NCI-H226 (cell line): ENCODE measurements around the gene CDAN1.

Experiments used
- DNase-seq: peaks from one replicate; pipeline ENCODE4 v3.0.0-alpha.2; 2015

Gene CDAN1

DNA sequence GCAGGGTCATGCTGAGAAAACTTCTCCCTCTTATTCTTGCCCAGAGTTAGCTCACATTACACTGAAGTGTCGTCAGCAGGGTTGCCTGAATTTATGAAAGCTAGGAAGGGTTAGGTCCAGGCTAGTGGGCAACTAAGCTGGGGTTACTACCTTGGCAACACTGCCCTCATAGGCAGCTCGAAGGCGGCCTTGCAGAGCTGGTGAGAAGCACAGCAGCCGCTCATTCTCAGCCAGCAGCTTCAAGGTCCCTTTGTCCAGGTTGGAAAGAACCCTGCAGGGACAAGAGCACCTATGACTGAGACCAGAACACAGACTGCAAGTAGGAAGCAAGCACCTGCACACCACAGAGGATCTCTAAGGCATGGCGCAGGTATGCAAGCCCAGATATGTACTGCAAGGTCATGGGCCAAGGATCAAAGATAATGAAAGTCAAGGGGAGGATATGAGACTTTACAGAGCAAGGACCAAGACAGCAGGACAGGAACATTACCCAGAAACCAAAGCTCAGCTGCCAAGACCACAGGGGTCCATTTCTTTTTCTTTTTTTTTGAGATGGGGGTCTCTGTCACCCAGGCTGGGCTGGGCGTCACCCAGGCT lies 2.8 kb downstream of the CDAN1 start:
- no peak for DNase-seq

DNA sequence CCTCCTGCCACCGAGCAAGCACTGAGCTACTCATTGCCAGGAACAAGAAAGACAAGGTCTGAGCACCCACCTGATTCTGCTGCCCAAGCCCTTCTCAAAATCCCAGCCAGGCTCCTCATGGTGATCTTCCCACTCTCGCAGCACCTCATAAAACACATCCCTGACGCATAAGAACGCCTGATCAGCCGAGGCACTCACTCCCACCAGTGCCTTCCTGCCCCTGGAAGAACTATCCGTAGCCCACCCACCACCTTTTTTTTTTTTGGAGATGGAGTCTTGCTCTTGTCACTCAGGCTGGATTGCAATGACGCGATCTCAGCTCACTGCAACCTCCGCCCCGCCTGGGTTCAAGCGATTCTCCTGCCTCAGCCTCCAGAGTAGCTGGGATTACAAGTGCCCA lies 3.9 kb downstream of the CDAN1 start:
- DNase-seq = no peak

DNA sequence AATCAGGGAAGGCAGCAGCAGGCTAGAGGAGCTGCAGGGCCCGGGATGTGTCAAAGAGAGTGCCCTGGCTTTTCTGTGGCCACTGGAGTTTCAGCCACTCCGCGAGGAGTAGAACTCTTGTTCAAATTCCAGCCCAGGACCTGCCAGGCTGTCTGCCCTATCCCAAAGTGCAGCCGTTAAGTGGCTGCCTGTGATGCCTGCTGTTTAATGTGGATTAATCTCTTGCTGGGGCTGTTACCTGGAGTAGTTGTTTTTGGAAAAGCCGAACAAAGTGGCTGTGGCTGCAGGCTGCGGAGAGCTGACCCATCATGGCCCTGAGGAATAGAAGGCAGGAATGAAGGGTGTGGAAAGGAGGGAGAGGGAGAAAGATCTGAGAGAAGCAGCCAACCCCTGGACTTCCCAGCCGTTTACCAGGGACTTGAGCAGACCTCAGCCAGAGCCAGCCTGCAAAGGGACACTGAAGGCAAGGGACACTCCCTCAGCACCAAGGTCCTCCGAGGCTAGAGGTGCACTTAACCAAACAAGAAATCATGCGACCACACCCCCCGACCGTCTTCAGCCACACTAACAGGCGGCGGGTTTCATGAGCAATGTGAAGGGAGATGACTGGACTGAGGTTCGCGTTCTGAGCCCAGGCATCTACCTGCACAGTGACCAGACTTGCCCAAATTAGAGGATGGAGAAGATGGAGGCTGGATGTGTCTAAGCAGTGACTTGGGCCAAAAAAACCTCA lies 4.7 kb downstream of the CDAN1 start:
- DNase-seq = no peak

GRCh38 chr15:42731461-42731860 lies 5.5 kb downstream of the CDAN1 start:
- DNase-seq = no peak

DNA sequence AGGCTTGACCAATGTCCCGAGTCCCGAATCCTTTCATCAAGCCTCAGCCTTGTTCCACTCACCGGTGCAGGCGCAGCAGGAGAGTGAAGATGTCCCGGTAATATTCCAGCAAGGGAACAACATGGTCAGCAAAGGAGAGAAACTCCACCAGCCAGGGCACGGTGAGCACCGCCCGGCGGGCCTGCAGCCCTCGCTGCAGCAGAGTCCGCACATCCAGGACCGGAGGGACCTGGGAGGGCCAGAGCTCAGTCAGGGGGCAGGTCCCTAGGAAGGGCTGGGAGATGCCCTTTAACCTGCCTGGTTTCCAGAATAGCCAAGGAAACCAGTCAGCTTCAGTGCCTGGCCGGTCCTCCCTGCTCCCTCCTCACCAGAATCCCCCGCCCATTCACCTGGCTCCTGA lies 6.4 kb downstream of the CDAN1 start:
- DNase-seq = no peak

DNA sequence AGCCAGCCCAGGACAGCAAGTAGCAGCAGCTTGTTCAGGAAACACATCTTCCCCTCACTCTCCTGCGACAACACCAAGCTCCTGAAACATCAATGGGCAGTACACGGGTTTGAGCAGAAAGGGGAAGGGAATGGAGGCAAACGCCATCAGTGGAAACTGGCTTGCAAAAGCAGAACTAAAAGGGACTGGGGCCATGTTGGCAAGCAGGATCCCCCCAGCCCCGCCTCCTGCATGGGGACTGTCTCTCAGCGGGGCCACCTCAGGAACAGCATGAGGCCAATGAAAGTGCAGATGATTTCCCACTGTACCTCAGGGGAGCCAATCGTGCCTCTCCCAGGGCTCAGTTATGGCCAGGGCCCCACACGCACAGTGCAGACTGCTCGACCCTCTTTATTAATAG lies 6.8 kb downstream of the CDAN1 start:
- DNase-seq = no peak

DNA sequence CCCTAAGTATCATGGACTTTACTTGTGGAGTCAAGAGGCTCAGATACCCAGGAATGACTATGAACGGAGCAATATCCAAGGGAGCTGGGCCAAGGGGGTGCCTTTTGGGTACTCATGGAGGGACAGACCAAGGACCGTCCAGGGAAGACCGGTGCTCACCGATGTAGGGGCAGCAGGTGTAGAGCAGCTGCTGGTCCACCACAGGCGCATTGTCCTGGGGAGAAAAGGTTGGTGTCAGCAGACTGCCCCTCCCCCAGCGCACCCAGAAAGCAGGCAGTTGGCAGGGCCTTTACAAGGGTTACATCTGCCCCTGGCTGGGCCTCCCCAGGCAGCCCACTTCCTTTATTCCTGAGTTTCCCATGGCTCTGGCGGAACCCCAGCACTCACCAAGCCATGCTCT lies 7.5 kb downstream of the CDAN1 start:
- no peak for DNase-seq

DNA sequence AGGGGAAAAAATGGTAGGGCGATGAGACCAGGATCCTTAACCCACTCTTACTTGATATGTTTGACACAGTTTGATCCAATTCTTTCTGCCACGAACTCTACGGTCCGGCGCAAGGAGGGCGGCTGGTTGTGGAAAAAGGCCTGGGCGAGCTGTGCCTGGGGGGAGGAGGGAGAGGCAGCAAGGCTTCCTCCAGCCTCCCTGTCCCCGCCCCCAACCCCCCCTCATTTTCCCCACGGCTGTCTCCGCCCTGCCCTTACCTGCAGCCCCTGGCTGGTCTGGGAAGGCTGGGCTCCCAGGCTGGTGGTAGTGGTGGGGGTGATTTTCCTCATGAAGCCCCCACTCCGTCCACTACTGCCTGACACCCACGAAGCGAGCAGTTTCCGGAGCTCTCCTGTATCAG lies 8.0 kb downstream of the CDAN1 start:
- no peak for DNase-seq

DNA sequence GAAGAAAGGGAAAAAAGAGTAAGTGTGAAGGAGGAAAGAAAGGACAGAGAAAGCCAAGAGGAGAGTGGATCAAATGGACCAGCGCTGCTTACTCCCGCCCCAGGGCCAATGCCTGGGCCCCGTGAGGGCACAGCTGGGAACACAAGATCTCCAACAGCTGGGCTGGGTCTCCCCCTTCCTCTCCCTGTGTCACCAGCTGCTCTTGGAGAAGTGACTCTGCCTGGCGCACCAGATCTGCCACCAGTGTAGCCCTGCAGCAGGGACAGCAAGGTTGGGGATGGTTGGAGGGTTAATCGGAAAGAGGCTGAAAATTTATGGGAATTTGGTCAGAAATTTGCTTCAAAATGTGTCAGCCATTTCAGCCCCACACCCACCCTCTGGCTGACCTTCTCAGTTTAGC lies 8.4 kb downstream of the CDAN1 start:
- DNase-seq = no peak

GRCh38 chr15:42727750-42728381 lies 9.1 kb downstream of the CDAN1 start:
- no peak for DNase-seq

DNA sequence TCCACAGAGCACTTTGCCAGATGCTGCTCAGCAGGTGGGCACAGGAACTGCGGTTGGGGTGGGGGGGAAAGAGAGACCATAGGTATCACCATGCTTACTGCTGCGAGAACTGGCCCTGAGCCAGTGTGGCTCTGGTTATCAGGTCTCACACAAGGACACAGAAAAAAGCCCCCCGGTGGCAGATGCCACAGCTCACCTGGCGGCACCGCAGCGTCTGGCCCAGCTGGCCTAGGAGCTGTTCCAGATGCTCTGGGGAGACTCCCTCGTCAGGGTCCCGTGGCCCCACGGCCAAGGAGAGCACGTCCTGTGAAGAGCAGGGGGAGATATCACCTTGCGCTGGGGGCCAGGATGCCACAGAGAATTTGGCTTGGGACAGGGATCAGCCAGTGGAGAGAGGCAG lies 10.8 kb downstream of the CDAN1 start:
- DNase-seq = no peak

DNA sequence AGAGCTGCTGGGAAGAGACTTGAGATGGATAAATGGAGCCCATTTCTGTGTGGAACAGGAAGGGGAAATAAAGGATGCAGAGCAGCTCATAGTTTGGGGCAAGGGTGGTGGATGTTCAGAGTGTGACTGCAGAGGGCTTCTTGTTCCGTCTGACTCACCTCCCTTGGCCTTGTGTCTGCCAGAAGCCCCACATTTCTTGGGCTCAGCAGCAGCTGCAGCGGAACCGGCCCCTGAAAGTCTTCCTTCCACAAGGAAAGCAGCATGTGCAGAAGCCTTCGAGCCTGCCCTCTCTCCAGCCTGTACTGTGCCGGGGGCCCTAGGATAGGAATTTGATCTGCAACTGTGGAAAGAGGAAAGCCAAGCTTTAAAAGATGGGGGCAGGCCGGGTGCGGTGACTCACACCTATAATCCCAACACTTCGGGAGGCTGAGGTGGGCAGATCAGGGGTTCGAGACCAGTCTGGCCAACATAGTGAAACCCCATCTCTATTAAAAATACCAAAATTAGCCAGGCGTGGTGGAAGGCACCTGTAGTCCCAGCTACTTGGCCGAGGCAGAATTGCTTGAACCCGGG lies 11.5 kb downstream of the CDAN1 start:
- no peak for DNase-seq

- no peak for DNase-seq
Observed at GRCh38 chr15:42724276-42724675, 12.7 kb downstream of the CDAN1 start.

DNA sequence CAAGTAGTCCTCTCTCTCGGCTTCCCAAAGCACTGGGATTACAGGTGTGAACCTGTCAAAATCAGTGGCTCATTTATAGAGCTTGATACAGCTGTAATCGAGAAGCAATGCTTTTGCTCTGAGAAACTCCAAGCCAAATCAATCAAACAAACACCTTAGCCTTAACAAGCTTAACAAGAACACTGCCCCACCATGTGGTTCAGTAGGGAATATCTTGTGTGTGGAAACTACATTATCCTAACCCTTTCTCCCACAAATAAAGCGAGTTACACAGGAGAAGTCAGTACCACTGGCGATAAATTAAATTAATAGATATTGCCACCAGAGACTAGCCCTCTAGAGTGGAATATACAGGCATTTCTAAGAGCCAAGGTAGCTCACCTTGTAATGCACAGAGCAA lies 13.9 kb downstream of the CDAN1 start:
- no peak for DNase-seq

DNA sequence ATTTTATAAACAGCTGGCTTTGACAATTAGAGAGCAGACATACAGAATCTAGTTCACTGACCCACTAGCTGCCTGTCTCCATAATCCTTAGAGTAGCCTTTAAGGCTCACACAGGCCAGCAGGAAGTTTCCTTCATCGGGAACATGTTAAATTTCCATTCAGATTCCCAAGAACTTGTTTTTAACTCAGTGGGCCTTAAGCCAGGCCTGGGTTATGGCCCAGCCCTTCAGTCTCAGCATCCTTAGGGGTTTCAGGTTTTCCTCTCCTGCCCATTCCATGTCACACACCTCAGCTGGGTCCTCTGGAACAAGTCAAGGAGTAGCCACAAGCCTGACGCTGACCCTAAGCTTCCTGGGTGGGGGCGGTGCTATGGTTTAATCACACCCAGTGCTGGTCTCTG lies 15.0 kb downstream of the CDAN1 start:
- DNase-seq = no peak

GRCh38 chr15:42721016-42721415 lies 15.9 kb downstream of the CDAN1 start:
- DNase-seq = no peak

DNA sequence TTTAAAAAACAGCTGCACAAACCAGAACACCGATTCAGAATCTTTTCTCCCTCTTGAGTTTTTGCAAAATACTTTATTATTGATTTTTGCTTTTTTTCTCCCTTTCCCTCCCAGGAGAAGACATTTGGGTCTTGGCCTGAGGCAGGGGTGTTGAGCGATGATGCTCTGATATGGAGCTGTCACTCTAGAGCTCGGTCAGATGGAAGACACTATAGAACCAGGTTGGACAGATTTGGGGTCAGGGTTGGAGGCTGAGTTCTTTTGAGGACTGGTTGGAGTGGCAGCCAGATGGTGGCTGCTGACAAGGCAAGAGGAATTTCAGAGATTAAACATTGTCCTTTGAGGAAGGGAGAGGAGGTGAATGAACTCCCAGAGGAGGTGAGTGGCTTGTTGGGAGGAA lies 16.9 kb downstream of the CDAN1 start:
- no peak for DNase-seq

DNA sequence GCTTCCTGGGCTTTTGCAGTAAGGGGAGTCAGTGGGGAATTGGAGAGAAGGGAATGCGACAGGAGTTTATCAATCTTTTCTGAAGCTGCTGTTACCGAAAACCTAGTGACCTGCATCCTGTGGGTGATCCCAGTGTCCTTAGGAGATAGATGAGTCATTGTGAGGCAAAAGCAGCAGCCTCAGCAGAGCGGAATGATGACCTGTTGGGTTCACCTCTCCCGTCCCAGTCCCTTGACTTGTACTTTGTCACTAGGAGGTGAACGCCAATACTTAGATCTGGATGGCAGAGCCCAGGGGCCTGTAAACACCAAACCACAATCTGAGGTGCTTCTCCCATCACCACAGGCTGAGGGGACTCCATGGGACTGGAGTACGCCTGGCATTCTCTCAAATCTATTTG lies 17.9 kb downstream of the CDAN1 start:
- DNase-seq = no peak

DNA sequence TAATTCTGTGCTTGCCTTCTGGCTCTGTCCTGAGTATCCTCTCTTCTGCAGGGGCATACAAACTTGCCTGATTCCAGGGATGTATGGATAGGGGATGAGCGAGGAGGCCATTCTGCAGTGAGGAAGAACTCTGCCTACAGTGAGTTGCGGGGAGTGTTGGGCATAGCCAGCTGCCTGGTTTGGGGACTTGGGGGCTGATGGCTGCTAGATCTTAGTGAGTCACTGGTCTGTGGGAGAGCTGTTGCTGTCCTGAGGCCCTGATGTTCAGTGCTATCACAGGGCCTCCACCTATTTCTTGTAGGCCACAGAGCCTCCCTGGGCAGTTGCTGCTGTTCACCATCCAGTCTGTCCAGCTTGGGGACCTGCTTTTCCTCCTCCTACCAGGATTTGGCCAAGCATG lies 20.3 kb downstream of the CDAN1 start:
- DNase-seq = no peak

DNA sequence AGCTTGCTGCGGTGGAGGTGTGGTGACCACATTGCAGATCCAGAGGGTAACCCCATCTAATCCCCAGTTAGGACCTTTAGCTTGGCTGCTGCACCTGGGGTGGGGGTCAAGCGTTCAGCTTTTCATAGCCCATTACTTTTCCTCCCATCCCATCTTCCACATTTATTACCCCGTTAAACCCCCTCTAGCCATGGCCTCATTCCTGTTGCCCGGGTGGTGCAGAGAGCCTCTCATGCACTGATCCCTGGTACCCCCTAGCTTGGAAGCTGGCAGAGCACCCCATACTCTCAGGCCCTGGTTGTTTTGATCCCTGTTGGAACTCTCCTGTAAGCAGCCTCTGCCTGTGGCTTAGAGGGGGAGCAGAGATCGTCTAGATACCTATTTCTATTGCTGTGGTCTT lies 20.8 kb downstream of the CDAN1 start:
- DNase-seq = no peak

- no peak for DNase-seq
Observed at GRCh38 chr15:42712584-42712983, 24.3 kb downstream of the CDAN1 start.

DNA sequence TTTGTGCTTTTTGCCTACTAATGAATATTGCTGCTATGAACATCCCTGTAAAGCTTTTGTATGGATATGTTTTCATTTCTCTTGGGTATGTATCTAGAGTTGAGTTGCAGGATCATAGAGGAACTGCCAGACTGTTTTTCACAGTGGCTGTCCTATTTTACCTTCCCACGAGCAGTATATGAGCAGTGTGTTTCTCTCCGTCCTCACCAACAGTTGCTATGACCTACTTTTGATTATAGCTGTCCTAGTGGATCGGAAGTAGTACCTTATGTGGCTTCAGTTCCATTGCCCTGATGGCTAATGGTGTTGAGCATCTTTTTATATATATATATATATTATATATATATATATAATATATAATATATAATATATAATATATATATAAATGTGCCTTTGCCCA lies 25.2 kb downstream of the CDAN1 start:
- no peak for DNase-seq

- DNase-seq = no peak
Observed at GRCh38 chr15:42710662-42711061, 26.3 kb downstream of the CDAN1 start.

DNA sequence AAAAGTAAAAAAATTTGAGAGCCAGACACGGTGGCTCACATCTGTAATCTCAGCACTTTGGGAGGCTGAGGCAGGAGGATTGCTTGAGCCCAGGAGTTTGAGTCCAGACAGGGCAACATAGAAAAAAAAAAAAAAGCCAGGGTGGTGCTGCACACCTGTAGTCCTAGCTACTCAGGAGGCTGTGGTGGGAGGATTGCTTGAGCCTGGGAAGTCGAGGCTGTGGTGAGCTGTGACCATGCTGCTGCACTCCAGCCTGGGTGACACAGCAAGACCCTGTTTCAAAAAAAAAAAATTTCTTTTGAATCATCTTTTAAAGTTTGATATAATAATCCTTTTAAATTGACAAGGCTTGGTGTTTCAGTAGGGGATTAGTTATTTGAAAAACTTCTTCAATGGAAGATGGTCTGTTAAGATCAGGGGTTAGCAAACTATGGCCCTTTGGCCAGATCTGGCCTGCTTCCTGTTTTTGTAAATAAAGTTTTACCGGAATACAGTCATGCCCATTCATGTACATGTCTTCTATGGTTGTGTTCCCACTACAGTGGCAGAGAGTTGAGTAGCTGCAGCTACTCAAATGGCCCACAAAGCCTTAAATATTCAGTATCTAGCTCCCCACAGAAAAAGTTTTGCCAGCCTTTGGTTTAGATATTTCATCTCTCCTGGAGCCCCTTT lies 28.9 kb downstream of the CDAN1 start:
- DNase-seq = no peak
